Ovary (tissue), 3 donors: ENCODE results near the gene SNX5.

ENCODE experiments used
- POLR2A ChIP-seq: fragments of 450-650 bp; IDR thresholded peaks from one replicate; pipeline ENCODE4 v1.6.1; 2017; ENCODE audit warnings: antibody characterized with exemption, mild to moderate bottlenecking, moderate library complexity
- TF ChIP-seq, protein P1 (sequence below), 3 donors: fragments of 450-650 bp in 2 of 3; fragments of 200-600 bp in 1 of 3; IDR thresholded peaks; one replicate each; pipeline versions ENCODE4 v1.5.1 to v1.8.0; 2016 to 2022; ENCODE audit warnings: antibody characterized with exemption in 3 of 3, mild to moderate bottlenecking in 1 of 3
- donor health status: DM: no; HTN: no; CAD: no.

DNA sequence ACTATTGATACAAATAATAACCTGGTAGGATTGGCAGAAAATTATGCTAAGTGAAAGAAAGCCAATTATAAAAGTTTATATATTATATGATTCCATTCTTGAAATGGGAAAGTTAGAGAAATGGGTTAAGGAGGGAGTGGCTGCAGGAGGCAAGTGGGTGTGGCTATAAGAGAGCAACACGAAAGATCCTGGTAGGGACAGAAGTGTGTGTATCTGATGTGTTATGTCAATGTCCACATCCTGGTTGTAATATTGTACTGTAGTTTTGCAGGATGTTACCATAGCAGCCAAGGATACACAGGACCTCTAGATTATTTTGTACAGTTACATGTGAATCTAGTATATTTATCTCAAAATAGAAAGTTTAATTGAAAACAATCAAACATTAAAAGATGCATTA lies 46.8 kb downstream of the SNX5 start:
- TF ChIP-seq, protein P1, sequence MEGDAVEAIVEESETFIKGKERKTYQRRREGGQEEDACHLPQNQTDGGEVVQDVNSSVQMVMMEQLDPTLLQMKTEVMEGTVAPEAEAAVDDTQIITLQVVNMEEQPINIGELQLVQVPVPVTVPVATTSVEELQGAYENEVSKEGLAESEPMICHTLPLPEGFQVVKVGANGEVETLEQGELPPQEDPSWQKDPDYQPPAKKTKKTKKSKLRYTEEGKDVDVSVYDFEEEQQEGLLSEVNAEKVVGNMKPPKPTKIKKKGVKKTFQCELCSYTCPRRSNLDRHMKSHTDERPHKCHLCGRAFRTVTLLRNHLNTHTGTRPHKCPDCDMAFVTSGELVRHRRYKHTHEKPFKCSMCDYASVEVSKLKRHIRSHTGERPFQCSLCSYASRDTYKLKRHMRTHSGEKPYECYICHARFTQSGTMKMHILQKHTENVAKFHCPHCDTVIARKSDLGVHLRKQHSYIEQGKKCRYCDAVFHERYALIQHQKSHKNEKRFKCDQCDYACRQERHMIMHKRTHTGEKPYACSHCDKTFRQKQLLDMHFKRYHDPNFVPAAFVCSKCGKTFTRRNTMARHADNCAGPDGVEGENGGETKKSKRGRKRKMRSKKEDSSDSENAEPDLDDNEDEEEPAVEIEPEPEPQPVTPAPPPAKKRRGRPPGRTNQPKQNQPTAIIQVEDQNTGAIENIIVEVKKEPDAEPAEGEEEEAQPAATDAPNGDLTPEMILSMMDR (IDR thresholded peaks at IDR 0.05): no peak
- TF ChIP-seq POLR2A: no peak
